RWPE1 (cell line): ENCODE measurements around the gene MLXIP.

ENCODE experiments used
- CTCF ChIA-PET: fragments of 350-600 bp; sonication (Branson Sonifier 250); formaldehyde crosslinking; extraction: SDS; loops from one replicate; lab custom pipeline; 2021; lab: Yijun Ruan, JAX
- POLR2A ChIA-PET: fragments of 400-600 bp; formaldehyde crosslinking; extraction: SDS; loops from one replicate; lab custom pipeline; 2020; ENCODE audit warnings: antibody characterized with exemption; ENCODE audit not compliant: low non-redundant PET; lab: Yijun Ruan, JAX
- DNase-seq: peaks from one replicate; pipeline ENCODE4 v3.0.0; 2012; ENCODE audit warnings: low spot score
- H3K27ac ChIP-seq: fragments of 450-650 bp; 2 replicates; pipeline ENCODE4 v1.5.1; 2017
- CTCF ChIP-seq: fragments of 450-650 bp; conservative IDR thresholded peaks from 2 replicates; pipeline ENCODE4 v1.5.1; 2017; ENCODE audit warnings: low read depth, mild to moderate bottlenecking

Gene MLXIP

GRCh38 chr12:122138181-122138580, 59.6 kb downstream of the MLXIP start:
- TF ChIP-seq CTCF: no peak
- ChIA-PET CTCF (interaction anchor here (0.5 kb wide), 1 partner anchor 124 kb away, joined by 3 read pairs; no protein-coding TSS in a partner anchor), POLR2A (interaction anchor here (0.6 kb wide), 1 partner anchor 1089 kb away, joined by 3 read pairs; no protein-coding TSS in a partner anchor)
- DNase-seq: no peak
- H3K27ac ChIP-seq: peak overlapping the region; percentile 65

GRCh38 chr12:122138616-122139015, 60.1 kb downstream of the MLXIP start:
- ChIA-PET POLR2A (interaction anchor here (0.6 kb wide), 1 partner anchor 1088 kb away, joined by 3 read pairs; no protein-coding TSS in a partner anchor), CTCF (interaction anchor here (0.5 kb wide), 1 partner anchor 124 kb away, joined by 3 read pairs; no protein-coding TSS in a partner anchor)
- H3K27ac ChIP-seq: peak overlapping the region; percentile 65
- DNase-seq: no peak
- no peak for TF ChIP-seq CTCF

- ChIA-PET CTCF (interaction anchor here (0.5 kb wide), 1 partner anchor 1832 kb away, joined by 6 read pairs; no protein-coding TSS in a partner anchor), POLR2A (no interaction called here)
- H3K27ac ChIP-seq: peak overlapping the region; percentile 65; the same call in 1 of the 2 replicates
- TF ChIP-seq CTCF: no peak
- no peak for DNase-seq
Observed at GRCh38 chr12:122139266-122139665, 60.7 kb downstream of the MLXIP start.

- no peak for TF ChIP-seq CTCF
- CTCF ChIA-PET: no interaction called here
- no peak for DNase-seq
- 0 out of 2 replicates have a peak overlapping the region, but pooled peaks have one; percentile 8 for H3K27ac ChIP-seq
- POLR2A ChIA-PET: interaction anchor here (0.6 kb wide), 1 partner anchor 66 kb away, joined by 3 read pairs; no protein-coding TSS in a partner anchor
Observed at GRCh38 chr12:122139941-122140340, 61.4 kb downstream of the MLXIP start.

- no peak for TF ChIP-seq CTCF
- no peak overlapping the region for H3K27ac ChIP-seq
- CTCF ChIA-PET: no interaction called here
- POLR2A ChIA-PET: interaction anchor here (0.6 kb wide), 1 partner anchor 67 kb away, joined by 3 read pairs; no protein-coding TSS in a partner anchor
- DNase-seq: no peak
Observed at GRCh38 chr12:122140467-122141257, 62.1 kb downstream of the MLXIP start.

GRCh38 chr12:122141911-122142725, 63.6 kb downstream of the MLXIP start:
- ChIA-PET CTCF (interaction anchor here (1.0 kb wide), 1 partner anchor 348 kb away, joined by 3 read pairs; the partner anchor contains the start of gene RHOF), POLR2A (no interaction called here)
- peak overlapping the region; percentile 32 for H3K27ac ChIP-seq
- TF ChIP-seq CTCF: no peak
- no peak for DNase-seq
